ENCODE results near the gene SYCN.
"Not testable (repeated sequence)": the region's sequence is repeated elsewhere in the genome, so short reads cannot be mapped to it uniquely, and the experiment has no call there.

Gene SYCN, protein sequence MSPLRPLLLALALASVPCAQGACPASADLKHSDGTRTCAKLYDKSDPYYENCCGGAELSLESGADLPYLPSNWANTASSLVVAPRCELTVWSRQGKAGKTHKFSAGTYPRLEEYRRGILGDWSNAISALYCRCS

DNA sequence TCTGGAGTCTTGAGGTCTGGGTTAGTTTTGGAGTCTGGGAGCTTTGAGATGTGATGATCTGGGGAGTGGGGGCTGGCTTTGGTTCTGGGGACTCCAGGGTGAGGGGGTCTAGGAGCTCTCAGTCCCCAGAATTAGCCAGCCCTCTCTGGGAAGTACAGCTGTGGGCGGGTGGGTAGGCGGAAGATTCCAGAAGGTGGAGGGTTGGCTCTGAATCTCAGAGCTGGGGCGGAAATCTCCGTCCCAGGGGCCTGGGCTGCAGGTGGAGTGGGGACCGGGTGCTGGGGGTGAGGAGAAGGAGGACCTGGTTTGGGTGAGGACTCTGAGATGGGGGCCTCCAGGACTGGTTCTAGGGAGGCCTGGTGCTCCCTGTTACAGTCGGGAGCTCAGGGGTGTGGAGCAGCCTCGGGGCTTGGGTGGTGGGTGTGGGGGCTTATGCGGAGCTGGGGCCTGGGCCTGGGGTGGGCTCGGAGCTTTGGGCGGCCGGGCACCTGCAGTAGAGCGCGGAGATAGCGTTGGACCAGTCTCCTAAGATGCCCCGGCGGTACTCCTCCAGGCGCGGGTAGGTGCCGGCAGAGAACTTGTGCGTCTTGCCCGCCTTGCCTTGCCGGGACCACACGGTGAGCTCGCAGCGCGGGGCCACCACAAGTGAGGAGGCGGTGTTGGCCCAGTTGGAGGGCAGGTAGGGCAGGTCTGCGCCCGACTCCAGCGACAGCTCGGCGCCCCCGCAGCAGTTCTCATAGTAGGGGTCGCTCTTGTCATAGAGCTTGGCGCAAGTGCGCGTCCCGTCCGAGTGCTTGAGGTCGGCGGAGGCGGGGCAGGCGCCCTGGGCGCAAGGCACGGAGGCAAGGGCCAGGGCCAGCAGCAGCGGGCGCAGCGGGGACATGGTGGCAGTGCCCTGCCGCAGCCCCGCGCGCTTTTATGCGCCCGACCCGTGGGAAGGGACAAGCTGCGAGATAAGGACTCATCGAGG, at the start of gene SYCN:
Gene SYCN, minus strand, starts transcription at position 892 of the 970 bp plus-strand sequence. Its CDS starts 9 bp downstream, at position 883.
- DNase-seq (ENCODE audit: low read depth in 2 of 3, low spot score in 2 of 3), result no peak

DNA sequence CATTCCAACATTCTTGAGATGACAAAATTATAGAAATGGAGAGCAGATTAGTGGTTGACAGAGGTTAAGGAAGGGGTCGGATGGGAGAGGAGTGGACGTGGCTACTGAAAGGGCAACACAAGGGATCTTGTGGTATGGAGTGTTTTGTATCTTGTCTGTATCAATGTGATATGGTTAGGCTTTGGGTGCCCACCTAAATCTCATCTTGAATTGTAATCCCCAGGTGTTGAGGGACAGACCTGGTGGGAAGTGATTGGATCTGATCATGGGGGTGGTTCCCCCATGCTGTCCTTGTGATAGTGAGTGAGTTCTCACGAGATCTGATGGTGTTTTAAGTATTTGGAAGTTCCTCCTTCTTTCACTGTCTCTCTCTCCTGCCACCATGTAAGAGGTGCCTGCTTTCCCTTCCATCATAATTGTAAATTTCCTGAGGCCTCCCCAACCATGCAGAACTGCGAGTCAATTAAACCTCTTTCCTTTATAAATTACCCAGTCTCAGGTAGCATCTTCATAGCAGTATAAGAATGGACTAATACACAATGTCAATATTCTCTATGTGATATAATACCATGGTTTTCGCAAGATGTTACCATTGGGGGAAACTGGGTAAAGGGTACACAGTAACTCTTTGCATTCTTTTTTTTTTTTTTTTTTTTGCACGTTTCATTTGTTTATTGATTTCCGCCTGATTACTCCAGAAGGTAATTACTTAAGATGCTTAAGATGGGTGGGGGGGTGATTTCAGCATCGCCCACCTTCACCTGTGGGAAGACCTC, 49.5 kb upstream of the SYCN start:
- no peak for DNase-seq (ENCODE audit: low read depth in 2 of 3, low spot score in 2 of 3)

DNA sequence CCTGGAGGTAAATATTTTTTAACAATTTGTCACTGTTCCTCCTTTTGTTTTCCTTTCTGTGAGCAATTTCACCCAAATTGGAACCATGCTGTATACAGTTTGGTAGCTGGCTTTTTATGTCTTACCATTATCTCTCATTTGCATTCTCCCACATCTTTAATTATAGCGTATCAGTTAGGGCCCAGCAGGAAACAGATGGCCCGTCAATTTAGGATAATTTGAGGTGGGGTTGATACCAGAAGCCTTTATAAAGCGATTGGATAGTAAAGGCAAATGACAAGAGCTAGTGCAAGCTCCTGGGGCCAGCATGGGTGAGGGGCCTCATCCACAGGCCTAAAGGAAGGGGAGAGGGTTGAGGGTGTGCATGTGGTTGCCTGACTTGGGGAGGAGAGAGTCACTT, 48.4 kb upstream of the SYCN start:
- no peak for DNase-seq (ENCODE audit: low read depth in 2 of 3, low spot score in 2 of 3)

DNA sequence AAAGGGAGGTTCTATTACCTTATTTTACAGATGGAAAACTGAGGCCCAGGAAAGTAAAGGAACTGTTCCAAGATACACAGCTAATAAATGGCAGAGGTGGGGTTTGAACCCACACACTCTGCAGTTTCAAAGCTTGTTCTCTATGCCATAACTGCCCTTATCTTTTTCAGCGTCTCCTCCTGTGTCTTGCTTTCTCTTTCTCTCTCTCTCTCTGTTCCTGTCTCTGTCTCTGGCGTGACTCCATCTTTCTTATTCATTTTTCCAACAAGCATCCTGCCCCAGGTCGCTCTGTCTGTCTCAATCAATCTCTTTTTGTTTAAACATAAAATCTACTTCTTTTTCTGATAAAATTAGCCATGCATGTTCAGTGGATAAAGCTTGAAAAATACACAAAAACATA, 47.8 kb upstream of the SYCN start:
- no peak for DNase-seq (ENCODE audit: low read depth in 2 of 3, low spot score in 2 of 3)

DNA sequence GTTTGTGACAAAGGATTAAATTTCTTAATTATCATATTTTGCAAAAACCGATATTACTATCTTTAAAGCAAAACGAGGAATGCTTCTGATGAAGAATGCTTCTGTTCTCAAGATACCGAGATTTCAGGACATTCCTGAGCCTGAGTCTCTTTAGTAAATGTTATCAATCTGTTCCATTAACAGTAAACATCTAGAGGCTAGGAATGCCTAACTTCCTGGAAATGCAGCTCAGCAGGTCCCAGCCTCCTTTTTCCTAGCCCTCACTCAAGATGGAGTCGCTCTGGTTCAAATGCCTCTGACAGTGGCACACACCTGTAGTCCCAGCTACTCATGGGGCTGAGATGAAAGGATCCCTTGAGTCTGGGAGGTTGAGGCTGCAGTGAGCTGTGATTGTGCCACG, 47.0 kb upstream of the SYCN start:
- no peak for DNase-seq (ENCODE audit: low read depth in 2 of 3, low spot score in 2 of 3)

DNA sequence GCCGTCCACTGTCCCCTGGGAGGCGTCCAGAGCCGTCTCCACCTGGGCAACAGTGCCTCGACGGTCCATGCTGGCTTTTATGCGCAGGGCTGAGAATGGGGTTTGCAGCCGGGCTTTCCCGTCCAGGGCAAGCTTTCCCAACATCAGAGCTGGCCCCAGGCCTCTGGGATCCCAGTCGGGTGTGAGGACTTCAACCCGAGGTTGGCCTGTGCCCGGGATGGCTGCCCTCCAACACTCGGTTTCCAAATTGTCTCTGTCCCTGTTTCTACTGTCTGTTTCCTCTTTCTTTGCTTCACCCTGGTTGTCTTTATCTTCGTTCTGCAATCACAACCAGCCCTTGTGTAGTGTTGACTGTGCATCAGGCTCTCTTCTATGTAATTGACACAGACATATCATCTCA, 44.7 kb upstream of the SYCN start, which contains the start of gene IFNL4:
Gene IFNL4, minus strand, starts transcription at position 51 of the 400 bp plus-strand sequence.
- DNase-seq (ENCODE audit: low read depth in 2 of 3, low spot score in 2 of 3), result no peak

DNA sequence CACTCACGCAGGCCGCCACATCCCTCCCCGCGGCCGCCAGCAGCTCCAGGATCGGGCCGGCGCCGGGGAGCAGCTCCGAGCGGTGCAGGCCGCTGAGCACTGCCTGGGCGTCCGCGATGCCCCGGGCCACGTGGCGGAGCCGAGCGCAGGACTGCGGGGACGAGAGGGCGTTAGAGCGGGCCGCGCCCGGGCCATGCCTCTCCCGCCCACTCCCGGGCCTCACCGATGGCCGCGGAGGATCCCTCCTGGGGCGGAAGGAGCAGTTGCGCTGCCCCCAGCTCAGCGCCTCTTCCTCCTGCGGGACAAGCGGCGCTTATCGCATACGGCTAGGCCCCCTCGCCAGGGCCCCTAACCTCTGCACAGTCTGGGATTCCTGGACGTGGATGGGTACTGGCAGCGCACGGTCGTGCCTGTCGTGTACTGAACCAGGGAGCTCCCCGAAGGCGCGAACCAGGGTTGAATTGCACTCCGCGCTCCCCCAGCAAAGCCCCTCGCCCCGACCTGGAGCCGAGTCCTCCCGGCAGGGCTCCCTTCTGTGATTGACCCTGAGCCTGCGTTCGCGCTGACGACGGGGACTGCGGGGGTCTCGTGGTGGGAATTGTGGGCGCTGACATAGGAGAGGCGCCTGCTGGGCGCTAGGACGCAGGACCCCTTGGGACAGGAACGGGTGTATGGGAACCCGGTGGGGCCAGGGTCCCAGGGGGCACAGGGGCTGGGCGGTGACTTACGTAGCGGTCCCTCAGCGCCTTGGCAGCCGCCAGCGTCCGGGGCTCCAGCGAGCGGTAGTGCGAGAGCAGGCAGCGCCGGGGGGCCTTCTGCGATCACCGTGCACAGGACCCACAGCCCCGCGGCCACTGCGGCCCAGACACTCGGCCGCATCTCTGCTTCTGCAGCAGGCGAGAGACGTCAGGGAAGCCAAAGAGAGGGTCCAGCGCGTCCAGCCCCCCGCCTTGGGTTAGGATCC, 43.9 kb upstream of the SYCN start:
- DNase-seq (ENCODE audit: low read depth in 2 of 3, low spot score in 2 of 3), result no peak

GRCh38 chr19:39246951-39247669, 43.0 kb upstream of the SYCN start:
- DNase-seq (ENCODE audit: low read depth in 2 of 3, low spot score in 2 of 3), result no peak

DNA sequence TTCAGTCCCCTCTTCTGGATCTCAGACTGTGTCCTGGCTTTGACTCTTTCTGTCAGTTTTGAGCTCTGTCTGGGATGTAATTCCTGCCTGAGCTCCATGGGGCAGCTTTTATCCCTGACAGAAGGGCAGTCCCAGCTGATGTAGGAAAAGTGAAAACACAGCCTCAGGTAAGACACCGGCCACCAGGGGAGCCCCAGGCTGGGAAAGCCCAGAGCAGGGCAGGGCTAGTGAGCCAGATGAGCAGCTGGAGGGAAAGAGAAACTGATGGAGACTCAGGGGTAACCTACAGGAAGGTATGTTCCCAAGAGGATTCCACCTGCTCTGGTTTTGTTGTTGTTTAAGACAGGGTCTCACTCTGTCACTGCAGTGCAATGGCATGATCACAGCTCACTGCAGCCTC, 41.1 kb upstream of the SYCN start:
- DNase-seq (ENCODE audit: low read depth in 2 of 3, low spot score in 2 of 3), result not testable (repeated sequence)

DNA sequence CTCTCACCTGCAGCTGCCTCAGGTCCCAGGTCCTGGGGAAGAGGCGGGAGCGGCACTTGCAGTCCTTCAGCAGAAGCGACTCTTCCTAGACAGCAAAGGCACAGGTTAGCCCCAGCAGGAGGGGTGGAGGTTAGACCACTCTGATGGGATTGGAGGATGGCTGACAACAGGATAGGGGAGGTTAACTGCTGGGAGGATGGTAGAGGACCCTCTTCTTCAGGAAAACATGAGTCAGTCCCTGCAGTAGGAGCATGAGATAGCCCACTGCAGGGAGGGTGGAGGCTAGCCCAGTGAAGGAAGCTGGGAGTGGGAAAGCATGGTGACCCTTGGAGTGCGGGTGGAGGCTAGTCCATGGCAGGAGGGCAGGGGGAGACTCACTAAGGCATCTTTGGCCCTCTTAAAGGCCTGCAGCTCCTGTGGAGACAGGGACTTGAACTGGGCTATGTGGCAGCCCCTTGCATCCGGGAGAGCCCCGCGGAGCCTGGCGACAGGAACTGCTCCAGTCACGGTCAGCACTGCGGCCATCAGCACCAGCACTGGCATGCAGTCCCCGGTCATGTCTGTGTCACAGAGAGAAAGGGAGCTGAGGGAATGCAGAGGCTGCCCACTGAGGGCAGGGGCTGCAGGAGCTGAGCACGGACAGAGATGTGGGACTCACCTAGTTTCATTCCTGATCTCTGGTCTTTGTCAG, 40.5 kb upstream of the SYCN start, which contains the start of gene IFNL3:
Gene IFNL3, minus strand, starts transcription at position 597 of the 691 bp plus-strand sequence. Its CDS starts 39 bp downstream, at position 558.
- DNase-seq (ENCODE audit: low read depth in 2 of 3, low spot score in 2 of 3), result not testable (repeated sequence)

- not testable (repeated sequence) for DNase-seq (ENCODE audit: low read depth in 2 of 3, low spot score in 2 of 3)
Measured at GRCh38 chr19:39243741-39244140, 39.7 kb upstream of the SYCN start.

- DNase-seq (ENCODE audit: low read depth in 2 of 3, low spot score in 2 of 3), result no peak
Measured at GRCh38 chr19:39240421-39240820, 36.4 kb upstream of the SYCN start.

GRCh38 chr19:39238944-39239343, 34.9 kb upstream of the SYCN start:
- DNase-seq (ENCODE audit: low read depth in 2 of 3, low spot score in 2 of 3), result no peak

DNA sequence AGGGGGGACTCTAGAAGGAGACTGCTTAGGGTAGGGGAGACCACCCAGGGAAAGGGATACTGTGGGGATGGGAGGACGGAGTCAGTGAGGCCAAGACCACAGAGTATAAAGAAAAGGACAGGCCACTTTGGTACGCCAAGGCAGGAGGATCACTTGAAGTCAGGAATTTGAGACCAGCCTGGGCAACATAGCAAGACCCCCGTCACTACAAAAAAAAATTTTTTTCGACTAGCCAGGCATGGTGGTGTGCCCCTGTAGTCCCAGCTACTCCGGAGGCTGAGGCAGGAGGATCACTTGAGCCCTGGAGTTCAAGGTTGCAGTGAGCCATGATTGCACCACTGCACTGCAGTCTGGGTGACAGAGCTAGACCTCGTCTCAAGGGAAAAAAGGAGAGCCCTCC, 34.1 kb upstream of the SYCN start:
- no peak for DNase-seq (ENCODE audit: low read depth in 2 of 3, low spot score in 2 of 3)

DNA sequence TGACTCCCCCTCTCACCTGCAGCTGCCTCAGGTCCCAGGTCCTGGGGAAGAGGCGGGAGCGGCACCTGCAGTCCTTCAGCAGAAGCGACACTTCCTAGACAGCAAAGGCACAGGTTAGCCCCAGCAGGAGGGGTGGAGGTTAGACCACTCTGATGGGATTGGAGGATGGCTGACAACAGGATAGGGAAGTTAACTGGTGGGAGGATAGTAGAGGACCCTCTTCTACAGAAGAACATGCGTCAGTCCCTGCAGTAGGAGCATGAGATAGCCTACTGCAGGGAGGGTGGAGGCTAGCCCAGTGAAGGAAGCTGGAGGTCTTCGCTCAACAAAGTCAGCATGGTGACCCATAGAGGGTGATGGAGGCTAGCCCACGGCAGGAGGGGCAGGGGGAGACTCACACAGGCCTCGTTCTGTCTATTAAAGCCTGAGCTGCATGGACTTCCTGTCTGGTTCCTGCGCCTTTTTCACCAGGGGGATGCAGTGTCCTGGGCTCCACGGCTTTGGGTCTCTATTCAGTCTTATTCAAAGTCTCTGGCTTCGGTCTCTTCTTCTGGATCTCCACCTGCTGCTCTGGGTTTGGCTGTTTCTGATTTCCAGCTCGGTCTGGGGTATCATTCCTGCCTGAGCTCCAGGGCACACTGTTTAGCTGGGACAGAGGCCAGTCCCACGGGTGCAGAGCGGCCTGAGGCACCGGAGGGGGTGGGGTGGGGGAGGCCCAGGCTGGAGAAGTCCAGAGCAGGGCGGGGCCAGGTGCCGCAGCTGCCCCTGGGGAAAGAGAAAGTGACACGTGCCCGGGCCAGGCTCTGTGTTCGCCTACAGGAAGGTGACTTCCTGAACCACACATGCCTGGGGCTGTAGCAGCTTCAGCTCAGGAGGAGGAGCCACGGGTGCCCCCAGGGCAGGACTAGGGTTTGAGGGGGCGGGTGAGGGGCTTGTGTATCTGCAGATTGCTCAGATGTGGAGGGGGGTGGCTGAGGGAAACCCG, 33.4 kb upstream of the SYCN start:
- DNase-seq (ENCODE audit: low read depth in 2 of 3, low spot score in 2 of 3), result no peak

GRCh38 chr19:39236527-39236926, 32.5 kb upstream of the SYCN start:
- no peak for DNase-seq (ENCODE audit: low read depth in 2 of 3, low spot score in 2 of 3)

DNA sequence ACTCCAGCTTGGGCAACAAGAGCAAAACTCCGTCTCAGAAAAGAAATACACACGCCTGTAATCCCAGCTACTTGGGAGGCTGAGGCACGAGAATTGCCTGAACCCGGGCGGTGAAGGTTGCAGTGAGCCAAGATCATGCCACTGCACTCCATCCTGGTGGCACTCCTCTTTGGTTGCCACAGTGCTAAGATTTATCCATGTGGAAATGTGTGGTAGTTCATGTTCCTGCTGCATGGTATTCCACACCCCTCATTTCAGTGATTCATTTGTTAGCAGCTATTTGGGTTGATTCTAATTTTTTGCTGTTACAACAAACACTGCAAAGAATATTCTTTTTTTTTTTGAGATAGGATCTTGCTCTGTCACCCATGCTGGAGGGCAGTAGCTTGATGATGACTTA, 28.6 kb upstream of the SYCN start:
- DNase-seq (ENCODE audit: low read depth in 2 of 3, low spot score in 2 of 3), result no peak
